ENCODE results near the gene TMEM47.

Gene TMEM47

GRCh38 chrX:34578237-34578636 lies 78.8 kb downstream of the TMEM47 start:
- Histone ChIP-seq H3K36me3 (ENCODE audit: control insufficient read depth, insufficient read depth, low read length) (no peaks in the 10 kb centered on the region), H3K4me1 (ENCODE audit: control insufficient read depth, insufficient read depth, low read length) (no peaks in the 10 kb centered on the region), H3K9ac (ENCODE audit: low read length) (no peak overlapping the region), H3K9me3 (ENCODE audit: control insufficient read depth, low read length) (no peaks in the 10 kb centered on the region), H3K27me3 (ENCODE audit: control insufficient read depth, insufficient read depth, low read length) (no peaks in the 10 kb centered on the region), H3K4me3 (ENCODE audit: low read length) (no peak overlapping the region)

Data from mucosa of stomach (tissue), 1 donor.